ENCODE measurements around the gene MID1. TPM values are rescaled to one million over a fixed set of nuclear protein-coding genes. Genes with fewer than 3 reads are reported as not detected.

MID1 gene
- total RNA-seq, 2 donors from 2014 or later: 0.15 TPM; not detected in 1

- no peak for ATAC-seq
- no peak overlapping the region for H3K27ac Mint-ChIP-seq
- no peak overlapping the region for H3K4me3 Mint-ChIP-seq
- H3K27me3 Mint-ChIP-seq: no peaks in the 10 kb centered on the region
- no peaks in the 10 kb centered on the region for H3K9me3 ChIP-seq (ENCODE audit: control insufficient read depth, low read length, poor library complexity, severe bottlenecking)
- no peak for DNase-seq
- H3K36me3 Mint-ChIP-seq (ENCODE audit: low read depth): no peaks in the 10 kb centered on the region
- no peaks in the 10 kb centered on the region for H3K4me1 Mint-ChIP-seq
These were observed 55.9 kb downstream of the MID1 start for GRCh38 chrX:10564484-10564883.

- no peaks in the 10 kb centered on the region for H3K9me3 ChIP-seq (ENCODE audit: control insufficient read depth, low read length, poor library complexity, severe bottlenecking)
- H3K27ac Mint-ChIP-seq: no peak overlapping the region
- no peaks in the 10 kb centered on the region for H3K4me1 Mint-ChIP-seq
- no peak overlapping the region for H3K4me3 Mint-ChIP-seq
- DNase-seq: no peak
- no peak for ATAC-seq
- no peaks in the 10 kb centered on the region for H3K27me3 Mint-ChIP-seq
- no peaks in the 10 kb centered on the region for H3K36me3 Mint-ChIP-seq (ENCODE audit: low read depth)
These were observed 63.2 kb downstream of the MID1 start for GRCh38 chrX:10557166-10557565.

- ATAC-seq (no peak), DNase-seq (no peak)
- Mint-ChIP-seq H3K27ac (no peak overlapping the region), H3K4me3 (no peak overlapping the region), H3K4me1 (no peaks in the 10 kb centered on the region), H3K27me3 (no peaks in the 10 kb centered on the region), H3K36me3 (ENCODE audit: low read depth) (no peaks in the 10 kb centered on the region)
- no peaks in the 10 kb centered on the region for H3K9me3 ChIP-seq (ENCODE audit: control insufficient read depth, low read length, poor library complexity, severe bottlenecking)
These were observed 64.0 kb downstream of the MID1 start for GRCh38 chrX:10556405-10556804.

GRCh38 chrX:10555846-10556245 is 64.5 kb downstream of the MID1 start:
- Mint-ChIP-seq H3K4me1 (no peaks in the 10 kb centered on the region), H3K27me3 (no peaks in the 10 kb centered on the region), H3K27ac (no peak overlapping the region), H3K4me3 (no peak overlapping the region), H3K36me3 (ENCODE audit: low read depth) (no peaks in the 10 kb centered on the region)
- no peak for DNase-seq
- no peaks in the 10 kb centered on the region for H3K9me3 ChIP-seq (ENCODE audit: control insufficient read depth, low read length, poor library complexity, severe bottlenecking)
- no peak for ATAC-seq

- no peak overlapping the region for H3K4me3 Mint-ChIP-seq
- no peak overlapping the region for H3K27ac Mint-ChIP-seq
- H3K36me3 Mint-ChIP-seq (ENCODE audit: low read depth): no peaks in the 10 kb centered on the region
- no peak for DNase-seq
- H3K27me3 Mint-ChIP-seq: no peaks in the 10 kb centered on the region
- ATAC-seq: no peak
- H3K4me1 Mint-ChIP-seq: no peaks in the 10 kb centered on the region
- no peaks in the 10 kb centered on the region for H3K9me3 ChIP-seq (ENCODE audit: control insufficient read depth, low read length, poor library complexity, severe bottlenecking)
These were observed 65.6 kb downstream of the MID1 start for GRCh38 chrX:10554612-10555270.

- no peaks in the 10 kb centered on the region for H3K9me3 ChIP-seq (ENCODE audit: control insufficient read depth, low read length, poor library complexity, severe bottlenecking)
- Mint-ChIP-seq H3K4me1 (no peaks in the 10 kb centered on the region), H3K27ac (no peak overlapping the region), H3K27me3 (no peaks in the 10 kb centered on the region), H3K4me3 (no peak overlapping the region), H3K36me3 (ENCODE audit: low read depth) (no peaks in the 10 kb centered on the region)
- ATAC-seq (no peak), DNase-seq (no peak)
These were observed 71.1 kb downstream of the MID1 start for GRCh38 chrX:10549280-10549679.

GRCh38 chrX:10548688-10549087 is 71.7 kb downstream of the MID1 start:
- ATAC-seq (no peak), DNase-seq (no peak)
- no peaks in the 10 kb centered on the region for H3K9me3 ChIP-seq (ENCODE audit: control insufficient read depth, low read length, poor library complexity, severe bottlenecking)
- no peaks in the 10 kb centered on the region for H3K36me3 Mint-ChIP-seq (ENCODE audit: low read depth)
- H3K4me1 Mint-ChIP-seq: no peaks in the 10 kb centered on the region
- H3K27me3 Mint-ChIP-seq: no peaks in the 10 kb centered on the region
- H3K27ac Mint-ChIP-seq: no peak overlapping the region
- no peak overlapping the region for H3K4me3 Mint-ChIP-seq

GRCh38 chrX:10545882-10546281 is 74.5 kb downstream of the MID1 start:
- H3K4me3 Mint-ChIP-seq: no peak overlapping the region
- no peaks in the 10 kb centered on the region for H3K9me3 ChIP-seq (ENCODE audit: control insufficient read depth, low read length, poor library complexity, severe bottlenecking)
- no peaks in the 10 kb centered on the region for H3K27me3 Mint-ChIP-seq
- no peaks in the 10 kb centered on the region for H3K4me1 Mint-ChIP-seq
- DNase-seq: no peak
- no peak overlapping the region for H3K27ac Mint-ChIP-seq
- no peaks in the 10 kb centered on the region for H3K36me3 Mint-ChIP-seq (ENCODE audit: low read depth)
- no peak for ATAC-seq

GRCh38 chrX:10542586-10542985 is 77.8 kb downstream of the MID1 start:
- H3K27ac Mint-ChIP-seq: no peak overlapping the region
- no peaks in the 10 kb centered on the region for H3K36me3 Mint-ChIP-seq (ENCODE audit: low read depth)
- no peaks in the 10 kb centered on the region for H3K27me3 Mint-ChIP-seq
- no peaks in the 10 kb centered on the region for H3K4me1 Mint-ChIP-seq
- H3K9me3 ChIP-seq (ENCODE audit: control insufficient read depth, low read length, poor library complexity, severe bottlenecking): no peaks in the 10 kb centered on the region
- no peak for ATAC-seq
- no peak for DNase-seq
- no peak overlapping the region for H3K4me3 Mint-ChIP-seq

GRCh38 chrX:10538831-10539230 is 81.6 kb downstream of the MID1 start:
- Mint-ChIP-seq H3K4me1 (no peaks in the 10 kb centered on the region), H3K27ac (no peak overlapping the region), H3K4me3 (no peak overlapping the region), H3K27me3 (no peaks in the 10 kb centered on the region), H3K36me3 (ENCODE audit: low read depth) (no peaks in the 10 kb centered on the region)
- DNase-seq (no peak), ATAC-seq (no peak)
- H3K9me3 ChIP-seq (ENCODE audit: control insufficient read depth, low read length, poor library complexity, severe bottlenecking): no peaks in the 10 kb centered on the region

GRCh38 chrX:10537308-10537707 is 83.1 kb downstream of the MID1 start:
- no peaks in the 10 kb centered on the region for H3K27me3 Mint-ChIP-seq
- no peak overlapping the region for H3K27ac Mint-ChIP-seq
- ATAC-seq: no peak
- H3K4me3 Mint-ChIP-seq: no peak overlapping the region
- no peak for DNase-seq
- H3K4me1 Mint-ChIP-seq: no peaks in the 10 kb centered on the region
- no peaks in the 10 kb centered on the region for H3K9me3 ChIP-seq (ENCODE audit: control insufficient read depth, low read length, poor library complexity, severe bottlenecking)
- no peaks in the 10 kb centered on the region for H3K36me3 Mint-ChIP-seq (ENCODE audit: low read depth)

GRCh38 chrX:10536744-10537143 is 83.6 kb downstream of the MID1 start:
- Mint-ChIP-seq H3K27ac (no peak overlapping the region), H3K36me3 (ENCODE audit: low read depth) (no peaks in the 10 kb centered on the region), H3K4me3 (no peak overlapping the region), H3K4me1 (no peaks in the 10 kb centered on the region), H3K27me3 (no peaks in the 10 kb centered on the region)
- DNase-seq (no peak), ATAC-seq (no peak)
- H3K9me3 ChIP-seq (ENCODE audit: control insufficient read depth, low read length, poor library complexity, severe bottlenecking): no peaks in the 10 kb centered on the region

GRCh38 chrX:10534611-10535010 is 85.8 kb downstream of the MID1 start:
- H3K4me3 Mint-ChIP-seq: no peak overlapping the region
- H3K27ac Mint-ChIP-seq: no peak overlapping the region
- ATAC-seq: no peak

GRCh38 chrX:10533696-10534365 is 86.6 kb downstream of the MID1 start:
- ATAC-seq (no peak), DNase-seq (no peak)
- Mint-ChIP-seq H3K4me3 (no peak overlapping the region), H3K4me1 (no peaks in the 10 kb centered on the region), H3K36me3 (ENCODE audit: low read depth) (no peaks in the 10 kb centered on the region), H3K27me3 (no peaks in the 10 kb centered on the region), H3K27ac (no peak overlapping the region)
- no peaks in the 10 kb centered on the region for H3K9me3 ChIP-seq (ENCODE audit: control insufficient read depth, low read length, poor library complexity, severe bottlenecking)

More at GRCh38 chrX:10534611-10535010, 85.8 kb downstream of the MID1 start:
- Mint-ChIP-seq H3K36me3 (ENCODE audit: low read depth) (no peaks in the 10 kb centered on the region), H3K4me1 (no peaks in the 10 kb centered on the region), H3K27me3 (no peaks in the 10 kb centered on the region)
- H3K9me3 ChIP-seq (ENCODE audit: control insufficient read depth, low read length, poor library complexity, severe bottlenecking): no peaks in the 10 kb centered on the region
- DNase-seq: no peak
